HG03575 (cell line): ENCODE results near the gene LINGO1.

Experiments used
- ATAC-seq: cut with Tn5 transposase; IDR thresholded peaks from one replicate; pipeline ENCODE4 v1.9.1; 2021; ENCODE audit not compliant: unreplicated experiment, insufficient number of reproducible peaks, low FRiP score; ENCODE audit errors: extremely low read depth

Gene LINGO1

GRCh38 chr15:77634266-77634962 is 1.7 kb upstream of the LINGO1 start:
- ATAC-seq = no peak

- ATAC-seq = no peak
These were observed 1.2 kb upstream of the LINGO1 start for GRCh38 chr15:77633913-77634265.

- no peak for ATAC-seq
These were observed 611 bp upstream of the LINGO1 start for GRCh38 chr15:77633134-77633912.

- ATAC-seq = no peak
These were observed 773 bp downstream of the LINGO1 start for GRCh38 chr15:77631745-77632533.

GRCh38 chr15:77630956-77631744 is 1.6 kb downstream of the LINGO1 start:
- ATAC-seq = no peak

- ATAC-seq = no peak
These were observed 2.7 kb downstream of the LINGO1 start for GRCh38 chr15:77630056-77630455.

- no peak for ATAC-seq
These were observed 3.4 kb downstream of the LINGO1 start for GRCh38 chr15:77629070-77630030.

- no peak for ATAC-seq
These were observed 4.7 kb downstream of the LINGO1 start for GRCh38 chr15:77628010-77628409.

- ATAC-seq = no peak
These were observed 5.1 kb downstream of the LINGO1 start for GRCh38 chr15:77627581-77627980.

- no peak for ATAC-seq
These were observed 5.6 kb downstream of the LINGO1 start for GRCh38 chr15:77627067-77627466.

GRCh38 chr15:77626002-77626401 is 6.7 kb downstream of the LINGO1 start:
- no peak for ATAC-seq

- ATAC-seq = no peak
These were observed 7.3 kb downstream of the LINGO1 start for GRCh38 chr15:77625376-77625775.

GRCh38 chr15:77624868-77625267 is 7.8 kb downstream of the LINGO1 start:
- no peak for ATAC-seq

- ATAC-seq = no peak
These were observed 8.8 kb downstream of the LINGO1 start for GRCh38 chr15:77623755-77624524.

- no peak for ATAC-seq
These were observed 9.6 kb downstream of the LINGO1 start for GRCh38 chr15:77622934-77623754.

GRCh38 chr15:77622209-77622933 is 10.3 kb downstream of the LINGO1 start:
- no peak for ATAC-seq
